K562 (cell line): ENCODE data around the gene CRTC3. TPM values are rescaled to one million over a fixed set of nuclear protein-coding genes. Genes with fewer than 3 reads are reported as not detected.

ENCODE experiments used
- ATAC-seq: fragments of 200-7000 bp; cut with Tn5 transposase; 3 replicates; pipeline ENCODE4 v1.9.1; 2020; ENCODE audit warnings: moderate library complexity
- BruUV-seq: library from RNA; stranded (reverse); fragments of 400-500 nt; replicated peaks from 2 replicates; lab custom pipeline; 2021; lab: Mats Ljungman, UMichigan
- CTCF ChIA-PET: fragments of 300-600 bp; formaldehyde crosslinking; extraction: SDS; loops from one replicate; lab custom pipeline; 2021; ENCODE audit warnings: low intra/inter-chr PET ratio; lab: Yijun Ruan, JAX
- POLR2A ChIA-PET: fragments of 300-600, 350-650 bp; sonication (Branson Sonifier 250); formaldehyde crosslinking; extraction: SDS; loops from one replicate; lab custom pipeline; 2021; ENCODE audit warnings: antibody characterized with exemption, inconsistent platforms; lab: Yijun Ruan, JAX
- DNase-seq, 4 experiments: peaks; one replicate each; pipeline versions ENCODE4 v3.0.0 to v3.0.0-alpha.2; 2011 to 2018; ENCODE audit warnings: low spot score in 3 of 4, mixed read lengths in 3 of 4; ENCODE audit errors: extremely low read depth in 1 of 4
- FAIRE-seq: peaks from 2 replicates; lab custom pipeline; 2011; peaks lifted over from hg19 to GRCh38; lab: Jason Lieb, UNC
- H2AFZ ChIP-seq: 2 replicates; pipeline ENCODE4 v1.6.0; 2011; ENCODE audit warnings: low read depth, low read length, control low read depth, inconsistent platforms
- H3K27ac ChIP-seq: fragments of 200-600 bp; 3 replicates; pipeline ENCODE4 v1.8.0; 2011; ENCODE audit warnings: low read depth, mild to moderate bottlenecking, control low read depth, inconsistent platforms, low read length, moderate library complexity, mixed read lengths; ENCODE audit errors: extremely low read depth
- H3K27me3 ChIP-seq, 2 experiments: fragments of 300-600 bp in 1 of 2; 2 replicates in 1 of 2; 3 replicates in 1 of 2; pipeline versions ENCODE4 v1.6.0 to v1.8.0; 2011; ENCODE audit warnings: inconsistent platforms in 2 of 2, low read length in 2 of 2, mild to moderate bottlenecking in 1 of 2, mixed read lengths in 1 of 2, moderate library complexity in 1 of 2; ENCODE audit not compliant: control insufficient read depth in 2 of 2, insufficient read depth in 2 of 2
- H3K36me3 ChIP-seq: fragments of 300-600 bp; 3 replicates; pipeline ENCODE4 v1.8.0; 2011; ENCODE audit warnings: mild to moderate bottlenecking, low read length, inconsistent platforms; ENCODE audit not compliant: control insufficient read depth, insufficient read depth
- H3K4me1 ChIP-seq, 2 experiments: fragments of 200-600 bp in 1 of 2; replicated peaks in 1 of 2; 2 replicates in 1 of 2; 3 replicates in 1 of 2; pipeline versions ENCODE4 v1.5.1 to v1.8.0; 2011; ENCODE audit warnings: inconsistent platforms in 2 of 2, low read length in 2 of 2, mild to moderate bottlenecking in 1 of 2, mixed read lengths in 1 of 2, moderate library complexity in 1 of 2; ENCODE audit not compliant: control insufficient read depth in 2 of 2, insufficient read depth in 2 of 2
- H3K4me2 ChIP-seq: 2 replicates; pipeline ENCODE4 v1.6.1; 2011; ENCODE audit warnings: low read length, control low read depth, inconsistent platforms, mixed read lengths; ENCODE audit not compliant: insufficient read depth
- H3K4me3 ChIP-seq: fragments of 200-600 bp; sonication (generic), shearing (Covaris generic); 2 replicates; pipeline ENCODE4 v1.5.1; 2016; ENCODE audit warnings: control low read depth, inconsistent platforms
- H3K79me2 ChIP-seq: fragments of 200-600 bp; 3 replicates; pipeline ENCODE4 v1.8.0; 2011; ENCODE audit warnings: low read length, inconsistent platforms; ENCODE audit not compliant: control insufficient read depth, insufficient read depth
- H3K9ac ChIP-seq, 2 experiments: 2 replicates each; pipeline versions ENCODE4 v1.6.0 to v1.6.1; 2011; ENCODE audit warnings: low read depth in 2 of 2, low read length in 2 of 2, control low read depth in 1 of 2, inconsistent platforms in 1 of 2, mild to moderate bottlenecking in 1 of 2, mixed read lengths in 1 of 2; ENCODE audit not compliant: insufficient read depth in 1 of 2
- H3K9me1 ChIP-seq: one replicate; pipeline ENCODE4 v1.6.0; 2011; ENCODE audit warnings: inconsistent platforms, mild to moderate bottlenecking, low read length, moderate library complexity; ENCODE audit not compliant: control insufficient read depth, insufficient read depth
- H3K9me3 ChIP-seq: replicated peaks from 2 replicates; pipeline ENCODE4 v1.5.1; 2011; ENCODE audit warnings: low read depth, low read length, inconsistent platforms; ENCODE audit not compliant: control insufficient read depth, insufficient read depth
- H4K20me1 ChIP-seq: replicated peaks from 2 replicates; pipeline ENCODE4 v1.6.1; 2011; ENCODE audit warnings: low read length, inconsistent platforms, mixed read lengths; ENCODE audit not compliant: control insufficient read depth, insufficient read depth
- BRCA1 ChIP-seq, 2 experiments: fragments of 450-650 bp in 1 of 2; sonication (generic) in 1 of 2; formaldehyde crosslinking in 1 of 2; IDR thresholded peaks; 2 replicates each; pipeline versions ENCODE4 v1.5.0 to v1.6.1; 2017 to 2020; ENCODE audit warnings: mild to moderate bottlenecking in 1 of 2, missing genetic modification reagents in 1 of 2
- CBFA2T2 ChIP-seq: fragments of 450-650 bp; conservative IDR thresholded peaks from 2 replicates; pipeline ENCODE4 v1.6.1; 2017; ENCODE audit warnings: mild to moderate bottlenecking
- CBX3 ChIP-seq, 2 experiments: IDR thresholded peaks; 1 replicate in 1 of 2; 2 replicates in 1 of 2; pipeline ENCODE4 v1.6.1; 2012; ENCODE audit warnings: inconsistent platforms in 2 of 2, low read length in 2 of 2, borderline replicate concordance in 1 of 2, control low read depth in 1 of 2
- DPF2 ChIP-seq: fragments of 450-650 bp; IDR thresholded peaks from 2 replicates; pipeline ENCODE4 v1.6.1; 2016
- FOXM1 ChIP-seq, 2 experiments: fragments of 450-650 bp in 1 of 2; sonication (generic) in 1 of 2; formaldehyde crosslinking in 1 of 2; IDR thresholded peaks; 2 replicates each; pipeline versions ENCODE4 v1.6.1 to v1.9.0; 2017 to 2022; ENCODE audit warnings: low read depth in 2 of 2, mild to moderate bottlenecking in 2 of 2, missing genetic modification reagents in 1 of 2, moderate library complexity in 1 of 2
- HDAC3 ChIP-seq: fragments of 450-650 bp; IDR thresholded peaks from 2 replicates; pipeline ENCODE4 v1.6.1; 2018; ENCODE audit warnings: borderline replicate concordance, mild to moderate bottlenecking, moderate library complexity; ENCODE audit not compliant: partially characterized antibody
- MEIS2 ChIP-seq: fragments of 450-650 bp; IDR thresholded peaks from 2 replicates; pipeline ENCODE4 v1.6.1; 2014; ENCODE audit warnings: mild to moderate bottlenecking; ENCODE audit not compliant: partially characterized antibody
- NCOR1 ChIP-seq: fragments of 450-650 bp; IDR thresholded peaks from 2 replicates; pipeline ENCODE4 v1.6.1; 2016; ENCODE audit warnings: mild to moderate bottlenecking, moderate library complexity
- NFIC ChIP-seq: fragments of 450-650 bp; IDR thresholded peaks from 2 replicates; pipeline ENCODE4 v1.6.1; 2017; ENCODE audit warnings: mild to moderate bottlenecking, inconsistent platforms
- PML ChIP-seq: IDR thresholded peaks from 2 replicates; pipeline ENCODE4 v1.6.1; 2012; ENCODE audit warnings: low read length, inconsistent platforms
- POLR2AphosphoS5 ChIP-seq: IDR thresholded peaks from 2 replicates; pipeline ENCODE4 v1.6.1; 2011; ENCODE audit warnings: mild to moderate bottlenecking, low read depth, low read length, moderate library complexity; ENCODE audit not compliant: control insufficient read depth, insufficient read depth
- RFX5 ChIP-seq: IDR thresholded peaks from 2 replicates; pipeline ENCODE4 v1.6.1; 2011; ENCODE audit warnings: low read depth, mild to moderate bottlenecking, improper control_type of control experiment, low read length
- SMARCE1 ChIP-seq: fragments of 450-650 bp; IDR thresholded peaks from 2 replicates; pipeline ENCODE4 v1.7.1; 2016; ENCODE audit warnings: mild to moderate bottlenecking
- TAF7 ChIP-seq: fragments of 450-650 bp; IDR thresholded peaks from 2 replicates; pipeline ENCODE4 v1.6.1; 2016; ENCODE audit warnings: missing genetic modification characterization, missing compliant biosample characterization
- TEAD4 ChIP-seq, 2 experiments: sonication (generic) in 1 of 2; formaldehyde crosslinking in 1 of 2; IDR thresholded peaks; 2 replicates each; pipeline versions ENCODE4 v1.6.1 to v1.8.0; 2012 to 2022; ENCODE audit warnings: borderline replicate concordance in 1 of 2, inconsistent platforms in 1 of 2, low read length in 1 of 2, mild to moderate bottlenecking in 1 of 2, missing genetic modification reagents in 1 of 2
- ZNF316 ChIP-seq: fragments of 450-650 bp; IDR thresholded peaks from 2 replicates; pipeline ENCODE4 v1.6.1; 2016
- ZNF384 ChIP-seq: IDR thresholded peaks from 2 replicates; pipeline ENCODE4 v1.6.1; 2012; ENCODE audit warnings: low read depth, low read length, improper control_type of control experiment
- ZNF77 ChIP-seq: fragments of 250-450 bp; sonication (Bioruptor Pico); IDR thresholded peaks from 2 replicates; pipeline ENCODE4 v1.5.0; 2020
- WGBS: fragments of 100-300 bp; shearing (Covaris generic); methylation state at CpG from one replicate; pipeline ENCODE4 v1.1.6; 2016; ENCODE audit warnings: low coverage, mixed read lengths; ENCODE audit not compliant: insufficient coverage; ENCODE audit errors: missing lambda C conversion rate; 5-methylcytosine and 5-hydroxymethylcytosine counted together
- in situ Hi-C: fragments of 300-500 bp; cut with MboI; formaldehyde crosslinking; loops from 4 replicates; pipeline ENCODE4 v1.15.0; 2018; ENCODE audit warnings: inconsistent platforms, mixed read lengths
- intact Hi-C: fragments of 100-400 bp; cut with micrococcal nuclease; formaldehyde crosslinking; loops from 2 replicates; pipeline ENCODE4 v1.14.2; 2022
- polyA plus RNA-seq, 8 experiments: library from polyadenylated mRNA; depleted of rRNA in 4 of 8; stranded (reverse) in 5 of 8; unstranded in 3 of 8; fragments of >200 nt; fragmentation: Nextera tagmentation in 2 of 8; fragmentation: Illumina TruSeq in 1 of 8; extraction: Ambion mirVana in 2 of 8; extraction: Trizol in 1 of 8; gene quantifications; 2 replicates each; pipeline versions ENCODE4 v1.2.1 to v1.2.3, GENCODE V29; 2011 to 2014; ENCODE audit warnings: inconsistent platforms in 1 of 8, missing spikeins in 1 of 8
- total RNA-seq, 7 experiments: library from RNA; depleted of rRNA in 6 of 7; stranded (reverse); fragments of >200 nt in 6 of 7; fragmentation: Illumina TruSeq in 2 of 7; extraction: Trizol in 2 of 7; gene quantifications; 2 replicates each; pipeline versions ENCODE4 v1.2.1 to v1.2.3, GENCODE V29; 2011 to 2021; ENCODE audit warnings: low replicate concordance in 1 of 7
- TF ChIP-seq, protein P1 (sequence below): fragments of 450-650 bp; formaldehyde crosslinking; IDR thresholded peaks from 2 replicates; pipeline ENCODE4 v1.4.0; 2022; ENCODE audit warnings: mild to moderate bottlenecking, moderate library complexity
- TF ChIP-seq, protein P2 (sequence below), 2 experiments: IDR thresholded peaks in 1 of 2; conservative IDR thresholded peaks in 1 of 2; 2 replicates each; pipeline ENCODE4 v1.6.1; 2016; ENCODE audit warnings: low read depth in 2 of 2, mild to moderate bottlenecking in 1 of 2, missing compliant biosample characterization in 1 of 2, missing genetic modification characterization in 1 of 2, moderate library complexity in 1 of 2

Gene CRTC3
- total and polyA plus RNA-seq, 9 of the 15 experiments (the other 6 are each of a cell fraction or from before 2014, with no cell fraction given): 1.2 to 19.0 (median 11.6) TPM

DNA sequence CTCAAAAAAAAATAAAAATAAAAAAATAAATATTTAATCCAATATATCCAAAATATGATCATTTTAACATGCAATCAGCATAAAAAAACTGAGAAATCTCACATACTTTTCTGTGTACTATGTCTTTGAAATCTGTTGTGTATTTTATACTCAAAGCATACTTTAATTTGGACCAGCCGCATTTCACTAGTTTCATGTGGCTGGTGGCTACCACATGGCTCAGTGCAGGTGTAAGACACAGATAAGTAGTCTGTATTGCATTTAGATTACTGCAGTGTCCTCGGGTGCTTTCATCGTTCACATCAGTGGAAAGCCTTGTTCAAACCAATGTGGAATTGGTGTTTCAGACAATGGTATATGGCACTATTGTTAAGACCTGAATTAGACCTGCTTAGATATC lies 11.0 kb downstream of the CRTC3 start:
- Histone ChIP-seq H3K4me1 (peaks cover 0 to 12% of the 10 kb centered on the region in 2 experiments; a peak in 2 of 5 replicates), H3K9ac (peak overlapping the region in 1 of 2 experiments; percentile 42; a peak in 1 of 4 replicates), H3K4me3 (no peak overlapping the region), H3K4me2 (peak overlapping the region; percentile 43), H3K27ac (peak overlapping the region; percentile 60; the same call in 2 of the 3 replicates), H4K20me1 (no peaks in the 10 kb centered on the region), H3K27me3 (no peaks in the 10 kb centered on the region), H2AFZ (no peak overlapping the region), H3K79me2 (peaks cover 27% of the 10 kb centered on the region), H3K36me3 (peaks cover 22% of the 10 kb centered on the region; the same call in 2 of the 3 replicates), H3K9me3 (no peaks in the 10 kb centered on the region), H3K9me1 (no peaks in the 10 kb centered on the region)
- intact Hi-C loops: no loop called here
- peak; percentile 93 for FAIRE-seq
- peak; percentile 96 for ATAC-seq
- ChIA-PET POLR2A (interaction anchor here (2.0 kb wide), 1 partner anchor 10 kb away, joined by 27 read pairs; the partner anchor contains the start of gene CRTC3), CTCF (no interaction called here)
- 5% methylated on average over 3 of the region's 3 CpGs for WGBS
- in situ Hi-C loops: no loop called here
- BruUV-seq: no TSS peak
- DNase-seq: peak; percentile 49 to 74 (median 64)
- peak; percentile 78 for TF ChIP-seq POLR2AphosphoS5
- TF ChIP-seq NFIC: 0 out of 2 replicates have a peak, but pooled peaks have one; percentile 13
- peak; percentile 77 for TF ChIP-seq NCOR1
- peak; percentile 67; the same call in 1 of the 2 replicates for TF ChIP-seq FOXM1 (IDR thresholded peaks at IDR 0.05; ENCODE audit: low read depth)
- TF ChIP-seq FOXM1 (CRISPR knock-in tag; IDR thresholded peaks at IDR 0.05; ENCODE audit: low read depth): no peak
- TF ChIP-seq, protein P1, sequence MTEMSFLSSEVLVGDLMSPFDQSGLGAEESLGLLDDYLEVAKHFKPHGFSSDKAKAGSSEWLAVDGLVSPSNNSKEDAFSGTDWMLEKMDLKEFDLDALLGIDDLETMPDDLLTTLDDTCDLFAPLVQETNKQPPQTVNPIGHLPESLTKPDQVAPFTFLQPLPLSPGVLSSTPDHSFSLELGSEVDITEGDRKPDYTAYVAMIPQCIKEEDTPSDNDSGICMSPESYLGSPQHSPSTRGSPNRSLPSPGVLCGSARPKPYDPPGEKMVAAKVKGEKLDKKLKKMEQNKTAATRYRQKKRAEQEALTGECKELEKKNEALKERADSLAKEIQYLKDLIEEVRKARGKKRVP (CRISPR knock-in tag): 0 out of 2 replicates have a peak, but pooled peaks have one; percentile 19
- no peak for TF ChIP-seq RFX5
- TF ChIP-seq ZNF384: no peak
- TF ChIP-seq CBX3 (IDR thresholded peaks at IDR 0.05; ENCODE audit: borderline replicate concordance in 1 of 2, low read length in 2 of 2): peak in 1 of 2 experiments; percentile 69; a peak in 1 of 3 replicates
- TF ChIP-seq TAF7: no peak
- peak; percentile 86 for TF ChIP-seq PML
- peak; percentile 30 for TF ChIP-seq HDAC3
- TF ChIP-seq TEAD4 (IDR thresholded peaks at IDR 0.05; ENCODE audit: low read length): peak; percentile 91
- no peak for TF ChIP-seq TEAD4 (CRISPR knock-in tag; IDR thresholded peaks at IDR 0.05; ENCODE audit: borderline replicate concordance)
- peak; percentile 87 for TF ChIP-seq DPF2
- peak; percentile 48 for TF ChIP-seq MEIS2
- TF ChIP-seq BRCA1 (IDR thresholded peaks at IDR 0.05): no peak
- TF ChIP-seq BRCA1 (CRISPR knock-in tag; IDR thresholded peaks at IDR 0.05): no peak
- TF ChIP-seq, protein P2, sequence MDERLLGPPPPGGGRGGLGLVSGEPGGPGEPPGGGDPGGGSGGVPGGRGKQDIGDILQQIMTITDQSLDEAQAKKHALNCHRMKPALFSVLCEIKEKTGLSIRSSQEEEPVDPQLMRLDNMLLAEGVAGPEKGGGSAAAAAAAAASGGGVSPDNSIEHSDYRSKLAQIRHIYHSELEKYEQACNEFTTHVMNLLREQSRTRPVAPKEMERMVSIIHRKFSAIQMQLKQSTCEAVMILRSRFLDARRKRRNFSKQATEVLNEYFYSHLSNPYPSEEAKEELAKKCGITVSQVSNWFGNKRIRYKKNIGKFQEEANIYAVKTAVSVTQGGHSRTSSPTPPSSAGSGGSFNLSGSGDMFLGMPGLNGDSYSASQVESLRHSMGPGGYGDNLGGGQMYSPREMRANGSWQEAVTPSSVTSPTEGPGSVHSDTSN (CRISPR knock-in tag; IDR thresholded peaks at IDR 0.05; ENCODE audit: low read depth): no peak
- TF ChIP-seq, protein P2 (tag; conservative IDR thresholded peaks at IDR 0.05; ENCODE audit: low read depth): peak; percentile 24; the same call in 1 of the 2 replicates
- TF ChIP-seq SMARCE1: 0 out of 2 replicates have a peak, but pooled peaks have one; percentile 37
- peak; percentile 53 for TF ChIP-seq ZNF316
- peak; percentile 76 for TF ChIP-seq CBFA2T2
- no peak for TF ChIP-seq ZNF77 (CRISPR knock-in tag)
